ENCODE data around the gene TCN1.

GRCh38 chr11:59846556-59846955, 19.7 kb downstream of the TCN1 start:
- TF ChIP-seq EZH2 (IDR thresholded peaks at IDR 0.05; ENCODE audit: borderline replicate concordance, low read depth, low read length, poor library complexity, severe bottlenecking): no peak
- TF ChIP-seq, protein P1, sequence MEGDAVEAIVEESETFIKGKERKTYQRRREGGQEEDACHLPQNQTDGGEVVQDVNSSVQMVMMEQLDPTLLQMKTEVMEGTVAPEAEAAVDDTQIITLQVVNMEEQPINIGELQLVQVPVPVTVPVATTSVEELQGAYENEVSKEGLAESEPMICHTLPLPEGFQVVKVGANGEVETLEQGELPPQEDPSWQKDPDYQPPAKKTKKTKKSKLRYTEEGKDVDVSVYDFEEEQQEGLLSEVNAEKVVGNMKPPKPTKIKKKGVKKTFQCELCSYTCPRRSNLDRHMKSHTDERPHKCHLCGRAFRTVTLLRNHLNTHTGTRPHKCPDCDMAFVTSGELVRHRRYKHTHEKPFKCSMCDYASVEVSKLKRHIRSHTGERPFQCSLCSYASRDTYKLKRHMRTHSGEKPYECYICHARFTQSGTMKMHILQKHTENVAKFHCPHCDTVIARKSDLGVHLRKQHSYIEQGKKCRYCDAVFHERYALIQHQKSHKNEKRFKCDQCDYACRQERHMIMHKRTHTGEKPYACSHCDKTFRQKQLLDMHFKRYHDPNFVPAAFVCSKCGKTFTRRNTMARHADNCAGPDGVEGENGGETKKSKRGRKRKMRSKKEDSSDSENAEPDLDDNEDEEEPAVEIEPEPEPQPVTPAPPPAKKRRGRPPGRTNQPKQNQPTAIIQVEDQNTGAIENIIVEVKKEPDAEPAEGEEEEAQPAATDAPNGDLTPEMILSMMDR (conservative IDR thresholded peaks at IDR 0.05; ENCODE audit: low read depth, low read length): no peak
